GM12892 (cell line): ENCODE data around the gene NNMT.

Experiments
- POLR2A ChIP-seq: IDR thresholded peaks from 2 replicates; pipeline ENCODE4 v1.6.1; 2011; ENCODE audit warnings: low read depth, low read length, control low read depth
- POLR2AphosphoS5 ChIP-seq: IDR thresholded peaks from 2 replicates; pipeline ENCODE4 v1.6.1; 2011; ENCODE audit warnings: low read depth, low read length, control low read depth

GRCh38 chr11:114256967-114257286, 39.3 kb upstream of the NNMT start:
- TF ChIP-seq POLR2AphosphoS5 (no peak), POLR2A (no peak)
